Psoas muscle (tissue), 8 donors: ENCODE data around the gene CIPC. TPM values are rescaled to one million over a fixed set of nuclear protein-coding genes. Genes with fewer than 3 reads are reported as not detected.

Source experiments
- ATAC-seq, 4 donors: fragments of 200-7000 bp; cut with Tn5 transposase; one replicate each; pipeline ENCODE4 v1.9.1; 2020; ENCODE audit warnings: moderate library complexity in 3 of 4, mild to moderate bottlenecking in 2 of 4
- DNase-seq, 2 donors: peaks; one replicate each; pipeline ENCODE4 v3.0.0-alpha.2; 2020
- H3K27ac ChIP-seq: fragments of 200-600 bp; one replicate; pipeline ENCODE4 v1.8.0; 2022
- H3K27me3 ChIP-seq, 3 donors: fragments of 200-600 bp in 1 of 3; one replicate each; pipeline versions ENCODE4 v1.6.1 to v1.8.0; 2013 to 2022; ENCODE audit warnings: low read length in 2 of 3, mild to moderate bottlenecking in 2 of 3, moderate library complexity in 1 of 3; ENCODE audit not compliant: insufficient read depth in 3 of 3
- H3K36me3 ChIP-seq, 2 donors: fragments of 200-600 bp in 1 of 2; one replicate each; pipeline versions ENCODE4 v1.6.1 to v1.8.0; 2013 to 2022; ENCODE audit warnings: low read depth in 1 of 2, mild to moderate bottlenecking in 1 of 2, moderate library complexity in 1 of 2; ENCODE audit not compliant: insufficient read depth in 1 of 2
- H3K4me1 ChIP-seq: fragments of 200-600 bp; one replicate; pipeline ENCODE4 v1.8.0; 2022
- H3K4me3 ChIP-seq: fragments of 200-600 bp; one replicate; pipeline ENCODE4 v1.8.0; 2022; ENCODE audit warnings: mild to moderate bottlenecking
- H3K9me3 ChIP-seq: fragments of 200-600 bp; one replicate; pipeline ENCODE4 v1.8.0; 2022
- CTCF ChIP-seq: fragments of 200-600 bp; IDR thresholded peaks from one replicate; pipeline ENCODE4 v1.8.0; 2022; ENCODE audit warnings: antibody characterized with exemption
- WGBS, 3 donors: extraction: QIAGEN DNeasy Blood & Tissue Kit; methylation state at CpG; one replicate each; pipeline versions ENCODE4 v1.1.6 to v1.1.7; 2013; 5-methylcytosine and 5-hydroxymethylcytosine counted together
- intact Hi-C, 2 donors: fragments of 100-400 bp; cut with DNase I; formaldehyde crosslinking; loops; one replicate each; pipeline versions ENCODE4 v1.11.0 to v1.14.2; 2022
- polyA plus RNA-seq, 3 donors: library from polyadenylated mRNA; stranded (reverse); fragments of 200-250 nt; gene quantifications; one replicate each; pipeline ENCODE4 v1.2.3, GENCODE V29; 2013
- total RNA-seq, 4 donors: library from RNA; stranded (reverse); fragmentation: NEBNext Ultra II Directional in 2 of 4; extraction: Animal tissue kit (Norgen Biotek cat#: 25700) in 2 of 4; gene quantifications; one replicate each; pipeline versions ENCODE4 v1.2.1 to v1.2.4, GENCODE V29; 2021 to 2023
- donor health status: healthy with polysubstance abuse.
- donor health status: DM: no; HTN: no; CAD: no; lungs with moderate emphysema.
- donor health status: Bipolar disorder and iron deficiency.
- donor health status: healthy.
- donor health status: DM: yes; HTN: yes; CAD: no.
- donor health status: DM: no; HTN: no; CAD: no.
- donor health status: DM: no; HTN: no; CAD: no.
- donor health status: DM: yes; HTN: yes; CAD: no.

CIPC gene
- total and polyA plus RNA-seq, 7 donors, result 23.1 to 133 (median 101) TPM

- H3K4me1 ChIP-seq, result peaks cover 13% of the 10 kb centered on the region
- H3K27me3 ChIP-seq, result peaks cover 0 to 93% (median 22%) of the 10 kb centered on the region in 3 donors
- H3K36me3 ChIP-seq, result no peaks in the 10 kb centered on the region
- H3K9me3 ChIP-seq, result no peaks in the 10 kb centered on the region
- intact Hi-C loops, result loop anchor here in 1 of 2 donors (10.0 kb wide), 1 partner anchor 414 kb away; no protein-coding TSS in a partner anchor
- WGBS, 3 donors, result 1 to 2% (median 1%) methylated on average over 57 to 67 of the region's 67 CpGs
- no peak for TF ChIP-seq CTCF
- ATAC-seq (peak in 2 of 4 donors; percentile 11 to 12), DNase-seq (no peak)
- H3K4me3 ChIP-seq, result peak overlapping the region; percentile 64
- H3K27ac ChIP-seq, result no peak overlapping the region
Observed at GRCh38 chr14:77140359-77141213, 42.5 kb downstream of the CIPC start.

- H3K9me3 ChIP-seq, result no peaks in the 10 kb centered on the region
Observed at GRCh38 chr14:77141214-77142004, 43.4 kb downstream of the CIPC start, which contains the start of gene ZDHHC22. ZDHHC22 (minus strand) TSS chr14:77141791; CDS start chr14:77139738, 2,053 bp downstream.

GRCh38 chr14:77142005-77142800, 44.1 kb downstream of the CIPC start:
- Histone ChIP-seq H3K36me3 (no peaks in the 10 kb centered on the region), H3K4me3 (peak overlapping the region; percentile 64), H3K4me1 (peaks cover 13% of the 10 kb centered on the region), H3K27me3 (peaks cover 0 to 94% (median 25%) of the 10 kb centered on the region in 3 donors), H3K9me3 (no peaks in the 10 kb centered on the region), H3K27ac (no peak overlapping the region)
- DNase-seq (no peak), ATAC-seq (no peak)
- TF ChIP-seq CTCF, result no peak
- WGBS, 3 donors, result 17 to 24% (median 21%) methylated on average over 9 of the region's 9 CpGs
- intact Hi-C loops, result loop anchor here in 1 of 2 donors (10.0 kb wide), 1 partner anchor 413 kb away; no protein-coding TSS in a partner anchor

More at GRCh38 chr14:77141214-77142004, 43.4 kb downstream of the CIPC start, which contains the start of gene ZDHHC22:
- Histone ChIP-seq H3K27me3 (peaks cover 0 to 95% (median 25%) of the 10 kb centered on the region in 3 donors), H3K27ac (no peak within 1 kb of the TSS), H3K4me3 (peak within 1 kb of the TSS; percentile 64), H3K4me1 (peaks cover 13% of the 10 kb centered on the region), H3K36me3 (no peaks in the 10 kb centered on the region)
- DNase-seq (no peak), ATAC-seq (peak; percentile 64 to 79 (median 66))
- peak; percentile 39 for TF ChIP-seq CTCF
- WGBS, 3 donors, result 0 to 1% (median 1%) methylated on average over 41 to 77 of the region's 77 CpGs
- intact Hi-C loops, result loop anchor here in 1 of 2 donors (10.0 kb wide), 1 partner anchor 413 kb away; no protein-coding TSS in a partner anchor

GRCh38 chr14:77143071-77143470, 45.0 kb downstream of the CIPC start:
- no peak for TF ChIP-seq CTCF
- no peak for ATAC-seq
- Histone ChIP-seq H3K9me3 (no peaks in the 10 kb centered on the region), H3K4me3 (no peak overlapping the region), H3K27me3 (peaks cover 0 to 92% (median 20%) of the 10 kb centered on the region in 3 donors), H3K36me3 (no peaks in the 10 kb centered on the region), H3K4me1 (peaks cover 13% of the 10 kb centered on the region), H3K27ac (no peak overlapping the region)
- 18 to 31% (median 26%) methylated on average over 4 of the region's 4 CpGs for WGBS, 3 donors
- DNase-seq, result no peak
- intact Hi-C loops, result loop anchor here in 1 of 2 donors (10.0 kb wide), 1 partner anchor 412 kb away; no protein-coding TSS in a partner anchor
